ENCODE measurements around the gene PTCD3.

Gene PTCD3

GRCh38 chr2:86074256-86074655, 31.8 kb upstream of the PTCD3 start:
- ATAC-seq (no peak), DNase-seq (no peak)
- H3K27me3 Mint-ChIP-seq: no peaks in the 10 kb centered on the region
- H3K36me3 Mint-ChIP-seq (ENCODE audit: low read depth): peaks cover 68% of the 10 kb centered on the region
- H3K4me1 Mint-ChIP-seq: peaks cover 15% of the 10 kb centered on the region
- H3K9me3 Mint-ChIP-seq: no peaks in the 10 kb centered on the region
- H3K27ac Mint-ChIP-seq: no peak overlapping the region
- no peak overlapping the region for H3K4me3 Mint-ChIP-seq

GRCh38 chr2:86074811-86075210, 31.2 kb upstream of the PTCD3 start:
- Mint-ChIP-seq H3K36me3 (ENCODE audit: low read depth) (peaks cover 66% of the 10 kb centered on the region), H3K4me3 (no peak overlapping the region), H3K4me1 (peaks cover 15% of the 10 kb centered on the region), H3K27ac (no peak overlapping the region), H3K9me3 (no peaks in the 10 kb centered on the region), H3K27me3 (no peaks in the 10 kb centered on the region)
- DNase-seq: no peak
- no peak for ATAC-seq

GRCh38 chr2:86075886-86076285, 30.1 kb upstream of the PTCD3 start:
- Mint-ChIP-seq H3K4me3 (no peak overlapping the region), H3K27ac (no peak overlapping the region), H3K27me3 (no peaks in the 10 kb centered on the region), H3K36me3 (ENCODE audit: low read depth) (peaks cover 61% of the 10 kb centered on the region), H3K9me3 (no peaks in the 10 kb centered on the region), H3K4me1 (peaks cover 26% of the 10 kb centered on the region)
- no peak for ATAC-seq
- no peak for DNase-seq

- DNase-seq (no peak), ATAC-seq (no peak)
- peak overlapping the region; percentile 81 for H3K27ac Mint-ChIP-seq
- H3K4me1 Mint-ChIP-seq: peaks cover 23% of the 10 kb centered on the region
- no peak overlapping the region for H3K4me3 Mint-ChIP-seq
- H3K36me3 Mint-ChIP-seq (ENCODE audit: low read depth): peaks cover 56% of the 10 kb centered on the region
- H3K27me3 Mint-ChIP-seq: no peaks in the 10 kb centered on the region
- H3K9me3 Mint-ChIP-seq: no peaks in the 10 kb centered on the region
Measured at GRCh38 chr2:86078774-86079545, 27.1 kb upstream of the PTCD3 start.

- H3K4me3 Mint-ChIP-seq: no peak overlapping the region
- peaks cover 23% of the 10 kb centered on the region for H3K4me1 Mint-ChIP-seq
- ATAC-seq (peak; percentile 85), DNase-seq (peak; percentile 81)
- peak overlapping the region; percentile 3 for H3K27ac Mint-ChIP-seq
- no peaks in the 10 kb centered on the region for H3K27me3 Mint-ChIP-seq
- peaks cover 60% of the 10 kb centered on the region for H3K36me3 Mint-ChIP-seq (ENCODE audit: low read depth)
- H3K9me3 Mint-ChIP-seq: no peaks in the 10 kb centered on the region
Measured at GRCh38 chr2:86079981-86080911, 25.8 kb upstream of the PTCD3 start.

- H3K36me3 Mint-ChIP-seq (ENCODE audit: low read depth): peaks cover 63% of the 10 kb centered on the region
- no peak overlapping the region for H3K27ac Mint-ChIP-seq
- H3K9me3 Mint-ChIP-seq: no peaks in the 10 kb centered on the region
- no peak overlapping the region for H3K4me3 Mint-ChIP-seq
- H3K27me3 Mint-ChIP-seq: no peaks in the 10 kb centered on the region
- peaks cover 23% of the 10 kb centered on the region for H3K4me1 Mint-ChIP-seq
- no peak for ATAC-seq
- DNase-seq: no peak
Measured at GRCh38 chr2:86081724-86082123, 24.3 kb upstream of the PTCD3 start.

- H3K27ac Mint-ChIP-seq: no peak overlapping the region
- peaks cover 56% of the 10 kb centered on the region for H3K36me3 Mint-ChIP-seq (ENCODE audit: low read depth)
- H3K4me3 Mint-ChIP-seq: no peak overlapping the region
- H3K9me3 Mint-ChIP-seq: no peaks in the 10 kb centered on the region
- DNase-seq: no peak
- H3K27me3 Mint-ChIP-seq: no peaks in the 10 kb centered on the region
- ATAC-seq: no peak
- peaks cover 23% of the 10 kb centered on the region for H3K4me1 Mint-ChIP-seq
Measured at GRCh38 chr2:86082756-86083155, 23.3 kb upstream of the PTCD3 start.

- Mint-ChIP-seq H3K27me3 (no peaks in the 10 kb centered on the region), H3K27ac (no peak overlapping the region), H3K9me3 (no peaks in the 10 kb centered on the region), H3K36me3 (ENCODE audit: low read depth) (peaks cover 57% of the 10 kb centered on the region), H3K4me3 (no peak overlapping the region), H3K4me1 (no peaks in the 10 kb centered on the region)
- ATAC-seq (no peak), DNase-seq (no peak)
Measured at GRCh38 chr2:86087936-86088850, 17.8 kb upstream of the PTCD3 start.

- peaks cover 67% of the 10 kb centered on the region for H3K36me3 Mint-ChIP-seq (ENCODE audit: low read depth)
Measured at GRCh38 chr2:86094229-86094628, 11.8 kb upstream of the PTCD3 start.

GRCh38 chr2:86097114-86097896, 8.7 kb upstream of the PTCD3 start:
- DNase-seq: no peak
- Mint-ChIP-seq H3K9me3 (no peaks in the 10 kb centered on the region), H3K27ac (no peak overlapping the region), H3K4me3 (no peak overlapping the region), H3K4me1 (peaks cover 12% of the 10 kb centered on the region), H3K36me3 (ENCODE audit: low read depth) (peaks cover 61% of the 10 kb centered on the region), H3K27me3 (no peaks in the 10 kb centered on the region)
- no peak for ATAC-seq

More at GRCh38 chr2:86094229-86094628, 11.8 kb upstream of the PTCD3 start:
- no peak overlapping the region for H3K4me3 Mint-ChIP-seq
- no peaks in the 10 kb centered on the region for H3K9me3 Mint-ChIP-seq
- no peak for ATAC-seq
- H3K27ac Mint-ChIP-seq: no peak overlapping the region
- no peak for DNase-seq
- H3K4me1 Mint-ChIP-seq: peaks cover 4% of the 10 kb centered on the region
- H3K27me3 Mint-ChIP-seq: no peaks in the 10 kb centered on the region

- no peak for ATAC-seq
- no peaks in the 10 kb centered on the region for H3K27me3 Mint-ChIP-seq
- H3K4me1 Mint-ChIP-seq: peaks cover 18% of the 10 kb centered on the region
- no peaks in the 10 kb centered on the region for H3K9me3 Mint-ChIP-seq
- no peak for DNase-seq
- H3K27ac Mint-ChIP-seq: no peak overlapping the region
- no peak overlapping the region for H3K4me3 Mint-ChIP-seq
- peaks cover 66% of the 10 kb centered on the region for H3K36me3 Mint-ChIP-seq (ENCODE audit: low read depth)
Measured at GRCh38 chr2:86097913-86098312, 8.1 kb upstream of the PTCD3 start.

GRCh38 chr2:86102157-86102556, 3.9 kb upstream of the PTCD3 start:
- peaks cover 42% of the 10 kb centered on the region for H3K4me1 Mint-ChIP-seq
- peak overlapping the region; percentile 5 for H3K27ac Mint-ChIP-seq
- DNase-seq: no peak
- H3K27me3 Mint-ChIP-seq: no peaks in the 10 kb centered on the region
- H3K4me3 Mint-ChIP-seq: no peak overlapping the region
- H3K9me3 Mint-ChIP-seq: no peaks in the 10 kb centered on the region
- no peak for ATAC-seq
- H3K36me3 Mint-ChIP-seq (ENCODE audit: low read depth): peaks cover 59% of the 10 kb centered on the region

- peak; percentile 85 for ATAC-seq
- Mint-ChIP-seq H3K4me3 (peak within 1 kb of the TSS; percentile 93), H3K9me3 (no peaks in the 10 kb centered on the region), H3K27ac (peak within 1 kb of the TSS; percentile 97), H3K4me1 (peaks cover 51% of the 10 kb centered on the region), H3K36me3 (ENCODE audit: low read depth) (peaks cover 67% of the 10 kb centered on the region), H3K27me3 (no peaks in the 10 kb centered on the region)
- peak; percentile 78 for DNase-seq
Measured at GRCh38 chr2:86105252-86105968, 625 bp upstream of the PTCD3 start, which contains the start of gene POLR1A. Gene POLR1A, minus strand, starts transcription at chr2:86105886. Its CDS starts 110 bp downstream, at chr2:86105776.

All from activated naive CD8-positive, alpha-beta T cell treated with anti-CD3 and anti-CD28 coated beads, Interleukin-2, amount 50 U/mL, for 24 hours (primary cell).